HCT116 (cell line): Measurements from ENCODE around the gene APOE. TPM values are rescaled to one million over a fixed set of nuclear protein-coding genes. Genes with fewer than 3 reads are reported as not detected.

Experiments
- ATAC-seq: fragments of 200-7000 bp; cut with Tn5 transposase; 2 replicates; pipeline ENCODE4 v1.9.1; 2020; ENCODE audit warnings: mild to moderate bottlenecking, moderate library complexity
- BruUV-seq: library from RNA; stranded (reverse); fragments of 400-500 nt; replicated peaks from 2 replicates; lab custom pipeline; 2021; lab: Mats Ljungman, UMichigan
- CTCF ChIA-PET: fragments of 300-600 bp; sonication (Branson Sonifier 250); formaldehyde crosslinking; loops from one replicate; lab custom pipeline; 2021; ENCODE audit warnings: antibody characterized with exemption; lab: Charles Lee
- POLR2A ChIA-PET: fragments of 300-600, 350-600 bp; sonication (Branson Sonifier 250); formaldehyde crosslinking; loops from one replicate; lab custom pipeline; 2021; ENCODE audit warnings: antibody characterized with exemption; lab: Charles Lee
- RAD21 ChIA-PET, 2 experiments: fragments of 300-600 bp; sonication (Branson Sonifier 250); formaldehyde crosslinking; loops; one replicate each; lab custom pipeline; 2023; ENCODE audit warnings: low total read pairs in 2 of 2; ENCODE audit not compliant: uncharacterized antibody in 2 of 2, unreplicated experiment in 2 of 2, low non-redundant PET in 1 of 2; lab: Charles Lee
- DNase-seq: peaks from one replicate; pipeline ENCODE4 v3.0.0-alpha.2; 2010; ENCODE audit warnings: low read depth, low spot score
- H2AFZ ChIP-seq: fragments of 200-600 bp; shearing (Covaris generic), sonication (generic); 2 replicates; pipeline ENCODE4 v1.6.1; 2017; ENCODE audit warnings: low read depth, mixed run types, mixed read lengths, antibody characterized with exemption, low read length; ENCODE audit not compliant: poor library complexity, severe bottlenecking
- H3K27ac ChIP-seq: 2 replicates; pipeline ENCODE4 v1.5.1; 2012; ENCODE audit warnings: low read depth, low read length
- H3K27me3 ChIP-seq: fragments of 200-600 bp; sonication (generic); 2 replicates; pipeline ENCODE4 v1.6.1; 2016; ENCODE audit warnings: mixed run types, low read length, mixed read lengths; ENCODE audit not compliant: insufficient read depth
- H3K36me3 ChIP-seq, 2 experiments: fragments of 200-500 bp in 1 of 2; fragments of 200-600 bp in 1 of 2; sonication (Bioruptor generic) in 1 of 2; sonication (generic) in 1 of 2; 2 replicates each; pipeline versions ENCODE4 v1.5.1 to v1.6.1; 2014 to 2016; ENCODE audit warnings: low read length in 2 of 2, inconsistent platforms in 1 of 2, mixed read lengths in 1 of 2, mixed run types in 1 of 2; ENCODE audit not compliant: insufficient read depth in 2 of 2, control insufficient read depth in 1 of 2
- H3K4me1 ChIP-seq, 2 experiments: fragments of 200-600 bp in 1 of 2; sonication (generic) in 1 of 2; 2 replicates each; pipeline versions ENCODE4 v1.5.1 to v1.6.1; 2012 to 2017; ENCODE audit warnings: low read length in 2 of 2, inconsistent platforms in 1 of 2, mild to moderate bottlenecking in 1 of 2, mixed read lengths in 1 of 2, mixed run types in 1 of 2, moderate library complexity in 1 of 2; ENCODE audit not compliant: insufficient read depth in 2 of 2, control insufficient read depth in 1 of 2
- H3K4me2 ChIP-seq: fragments of 200-600 bp; sonication (generic); 2 replicates; pipeline ENCODE4 v1.6.1; 2017; ENCODE audit warnings: mixed run types, low read length, mixed read lengths
- H3K4me3 ChIP-seq, 2 experiments: fragments of 200-600 bp in 1 of 2; sonication (generic) in 1 of 2; replicated peaks in 1 of 2; 2 replicates each; pipeline ENCODE4 v1.5.1; 2011 to 2016; ENCODE audit warnings: low read length in 2 of 2, control low read depth in 1 of 2, low read depth in 1 of 2, mild to moderate bottlenecking in 1 of 2, mixed read lengths in 1 of 2, mixed run types in 1 of 2
- H3K79me2 ChIP-seq: fragments of 200-600 bp; sonication (generic); 2 replicates; pipeline ENCODE4 v1.6.1; 2017; ENCODE audit warnings: mild to moderate bottlenecking, mixed run types, low read length, moderate library complexity, mixed read lengths; ENCODE audit not compliant: insufficient read depth
- H3K9ac ChIP-seq: fragments of 200-600 bp; sonication (generic); 2 replicates; pipeline ENCODE4 v1.6.1; 2016; ENCODE audit warnings: low read length, mixed read lengths
- H3K9me2 ChIP-seq: fragments of 200-600 bp; sonication (generic), shearing (Covaris generic); 2 replicates; pipeline ENCODE4 v1.6.1; 2017; ENCODE audit warnings: mixed run types, mild to moderate bottlenecking, moderate library complexity; ENCODE audit not compliant: insufficient read depth
- H3K9me3 ChIP-seq, 2 experiments: fragments of 200-500 bp in 1 of 2; fragments of 200-600 bp in 1 of 2; sonication (Bioruptor generic) in 1 of 2; sonication (generic) in 1 of 2; 2 replicates each; pipeline ENCODE4 v1.6.1; 2014 to 2017; ENCODE audit warnings: low read length in 2 of 2, mixed read lengths in 2 of 2, inconsistent platforms in 1 of 2, low read depth in 1 of 2, mild to moderate bottlenecking in 1 of 2, mixed run types in 1 of 2, moderate library complexity in 1 of 2; ENCODE audit not compliant: control insufficient read depth in 1 of 2, insufficient read depth in 1 of 2
- H4K20me1 ChIP-seq: fragments of 200-600 bp; sonication (generic), shearing (Covaris generic); 2 replicates; pipeline ENCODE4 v1.6.1; 2017; ENCODE audit warnings: mixed run types, mild to moderate bottlenecking, moderate library complexity; ENCODE audit not compliant: insufficient read depth
- ATF3 ChIP-seq: IDR thresholded peaks from 2 replicates; pipeline ENCODE4 v1.6.1; 2012
- CBX3 ChIP-seq: IDR thresholded peaks from 2 replicates; pipeline ENCODE4 v1.6.1; 2012; ENCODE audit warnings: low read depth
- ELF1 ChIP-seq: IDR thresholded peaks from 2 replicates; pipeline ENCODE4 v1.6.1; 2012; ENCODE audit warnings: low read depth, borderline replicate concordance
- MAX ChIP-seq: IDR thresholded peaks from 2 replicates; pipeline ENCODE4 v1.6.1; 2012
- POLR2A ChIP-seq: IDR thresholded peaks from 2 replicates; pipeline ENCODE4 v1.7.0; 2011; ENCODE audit warnings: borderline replicate concordance; ENCODE audit not compliant: insufficient read depth, insufficient read length; ENCODE audit errors: extremely low read depth
- RAD21 ChIP-seq: IDR thresholded peaks from 2 replicates; pipeline ENCODE4 v1.6.1; 2012; ENCODE audit warnings: low read depth, mild to moderate bottlenecking
- SIN3A ChIP-seq: IDR thresholded peaks from 2 replicates; pipeline ENCODE4 v1.6.1; 2012; ENCODE audit warnings: low read depth
- SRF ChIP-seq: IDR thresholded peaks from 2 replicates; pipeline ENCODE4 v1.6.1; 2012; ENCODE audit warnings: low read depth
- YY1 ChIP-seq: IDR thresholded peaks from 2 replicates; pipeline ENCODE4 v1.6.1; 2011; ENCODE audit warnings: low read length, low read depth, moderate library complexity, mild to moderate bottlenecking; ENCODE audit not compliant: insufficient replicate concordance; ENCODE audit errors: extremely low read depth
- ZFX ChIP-seq: fragments of 450-650 bp; IDR thresholded peaks from 2 replicates; pipeline ENCODE4 v1.6.1; 2017
- ZNF274 ChIP-seq: fragments of 200-500 bp; sonication (Bioruptor generic); IDR thresholded peaks from 2 replicates; pipeline ENCODE4 v1.6.1; 2014; ENCODE audit warnings: mild to moderate bottlenecking, low read depth, low read length, inconsistent platforms
- intact Hi-C: fragments of 100-400 bp; cut with micrococcal nuclease; formaldehyde crosslinking; loops from 2 replicates; pipeline ENCODE4 v1.10.0; 2022
- total RNA-seq: library from RNA; stranded (reverse); gene quantifications from one replicate; pipeline ENCODE4 v1.2.1, GENCODE V29; 2021; ENCODE audit not compliant: unreplicated experiment
- TF ChIP-seq, protein P1 (sequence below): IDR thresholded peaks from 2 replicates; pipeline ENCODE4 v1.6.1; 2012; ENCODE audit warnings: low read depth
- TF ChIP-seq, protein P2 (sequence below), 3 experiments: fragments of 200-600 bp in 1 of 3; sonication (generic) in 1 of 3; IDR thresholded peaks in 2 of 3; conservative IDR thresholded peaks in 1 of 3; 2 replicates each; pipeline ENCODE4 v1.5.1; 2012 to 2017; ENCODE audit warnings: low read depth in 2 of 3, low read length in 2 of 3, antibody characterized with exemption in 1 of 3, borderline replicate concordance in 1 of 3, control low read depth in 1 of 3, mild to moderate bottlenecking in 1 of 3, mixed read lengths in 1 of 3, mixed run types in 1 of 3, moderate library complexity in 1 of 3; ENCODE audit not compliant: insufficient read depth in 1 of 3

Gene APOE
- total RNA-seq, 1 experiment from 2014 or later: 7.2 TPM

DNA sequence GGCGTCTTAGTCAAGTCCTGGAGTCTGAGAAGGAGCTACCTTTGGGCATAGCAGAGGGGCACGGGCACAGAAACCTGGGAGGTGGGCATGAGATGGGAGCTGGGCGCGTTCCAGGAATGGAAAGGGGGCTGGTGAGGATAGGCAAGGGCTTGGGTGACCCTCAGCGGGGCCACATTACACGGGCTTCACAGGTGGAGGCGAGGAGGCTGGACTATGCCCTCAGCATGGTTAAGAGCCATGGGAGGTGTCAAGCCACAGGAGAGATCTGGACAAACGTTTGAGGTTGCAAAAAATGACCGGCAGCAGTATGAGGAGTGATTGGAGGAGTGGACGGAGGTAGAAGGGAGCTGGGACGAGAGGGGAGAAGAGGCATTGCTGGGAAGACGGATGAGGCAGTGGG lies 38.0 kb upstream of the APOE start:
- ChIA-PET RAD21 (no interaction called here), CTCF (no interaction called here)
- Histone ChIP-seq H3K9me2 (no peaks in the 10 kb centered on the region), H3K9me3 (no peaks in the 10 kb centered on the region), H3K9ac (no peak overlapping the region)
- no peak for ATAC-seq
- TF ChIP-seq, protein P1, sequence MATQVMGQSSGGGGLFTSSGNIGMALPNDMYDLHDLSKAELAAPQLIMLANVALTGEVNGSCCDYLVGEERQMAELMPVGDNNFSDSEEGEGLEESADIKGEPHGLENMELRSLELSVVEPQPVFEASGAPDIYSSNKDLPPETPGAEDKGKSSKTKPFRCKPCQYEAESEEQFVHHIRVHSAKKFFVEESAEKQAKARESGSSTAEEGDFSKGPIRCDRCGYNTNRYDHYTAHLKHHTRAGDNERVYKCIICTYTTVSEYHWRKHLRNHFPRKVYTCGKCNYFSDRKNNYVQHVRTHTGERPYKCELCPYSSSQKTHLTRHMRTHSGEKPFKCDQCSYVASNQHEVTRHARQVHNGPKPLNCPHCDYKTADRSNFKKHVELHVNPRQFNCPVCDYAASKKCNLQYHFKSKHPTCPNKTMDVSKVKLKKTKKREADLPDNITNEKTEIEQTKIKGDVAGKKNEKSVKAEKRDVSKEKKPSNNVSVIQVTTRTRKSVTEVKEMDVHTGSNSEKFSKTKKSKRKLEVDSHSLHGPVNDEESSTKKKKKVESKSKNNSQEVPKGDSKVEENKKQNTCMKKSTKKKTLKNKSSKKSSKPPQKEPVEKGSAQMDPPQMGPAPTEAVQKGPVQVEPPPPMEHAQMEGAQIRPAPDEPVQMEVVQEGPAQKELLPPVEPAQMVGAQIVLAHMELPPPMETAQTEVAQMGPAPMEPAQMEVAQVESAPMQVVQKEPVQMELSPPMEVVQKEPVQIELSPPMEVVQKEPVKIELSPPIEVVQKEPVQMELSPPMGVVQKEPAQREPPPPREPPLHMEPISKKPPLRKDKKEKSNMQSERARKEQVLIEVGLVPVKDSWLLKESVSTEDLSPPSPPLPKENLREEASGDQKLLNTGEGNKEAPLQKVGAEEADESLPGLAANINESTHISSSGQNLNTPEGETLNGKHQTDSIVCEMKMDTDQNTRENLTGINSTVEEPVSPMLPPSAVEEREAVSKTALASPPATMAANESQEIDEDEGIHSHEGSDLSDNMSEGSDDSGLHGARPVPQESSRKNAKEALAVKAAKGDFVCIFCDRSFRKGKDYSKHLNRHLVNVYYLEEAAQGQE: no peak
- TF ChIP-seq, protein P2, sequence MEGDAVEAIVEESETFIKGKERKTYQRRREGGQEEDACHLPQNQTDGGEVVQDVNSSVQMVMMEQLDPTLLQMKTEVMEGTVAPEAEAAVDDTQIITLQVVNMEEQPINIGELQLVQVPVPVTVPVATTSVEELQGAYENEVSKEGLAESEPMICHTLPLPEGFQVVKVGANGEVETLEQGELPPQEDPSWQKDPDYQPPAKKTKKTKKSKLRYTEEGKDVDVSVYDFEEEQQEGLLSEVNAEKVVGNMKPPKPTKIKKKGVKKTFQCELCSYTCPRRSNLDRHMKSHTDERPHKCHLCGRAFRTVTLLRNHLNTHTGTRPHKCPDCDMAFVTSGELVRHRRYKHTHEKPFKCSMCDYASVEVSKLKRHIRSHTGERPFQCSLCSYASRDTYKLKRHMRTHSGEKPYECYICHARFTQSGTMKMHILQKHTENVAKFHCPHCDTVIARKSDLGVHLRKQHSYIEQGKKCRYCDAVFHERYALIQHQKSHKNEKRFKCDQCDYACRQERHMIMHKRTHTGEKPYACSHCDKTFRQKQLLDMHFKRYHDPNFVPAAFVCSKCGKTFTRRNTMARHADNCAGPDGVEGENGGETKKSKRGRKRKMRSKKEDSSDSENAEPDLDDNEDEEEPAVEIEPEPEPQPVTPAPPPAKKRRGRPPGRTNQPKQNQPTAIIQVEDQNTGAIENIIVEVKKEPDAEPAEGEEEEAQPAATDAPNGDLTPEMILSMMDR (IDR thresholded peaks at IDR 0.05 in 2 of 3, conservative IDR thresholded peaks at IDR 0.05 in 1 of 3; ENCODE audit: borderline replicate concordance in 1 of 3, insufficient read depth in 1 of 3, low read depth in 2 of 3, low read length in 2 of 3): no peak
- TF ChIP-seq ELF1 (no peak), CBX3 (no peak), YY1 (no peak), SIN3A (no peak), RAD21 (no peak), ZFX (no peak), SRF (no peak), ATF3 (no peak), ZNF274 (no peak), POLR2A (no peak), MAX (no peak)
- TF ChIP-seq, all 23 proteins: peak for 0
- H3K79me2 ChIP-seq: peaks cover 11% of the 10 kb centered on the region
- DNase-seq: no peak
- H3K4me2 ChIP-seq: peak overlapping the region; percentile 25
- POLR2A ChIA-PET: interaction anchor here (1.2 kb wide), 1 partner anchor 144 kb away, joined by 3 read pairs; no protein-coding TSS in a partner anchor
- no peaks in the 10 kb centered on the region for H4K20me1 ChIP-seq
- BruUV-seq: no TSS peak
- H3K27me3 ChIP-seq: no peaks in the 10 kb centered on the region
- 0 out of 2 replicates have a peak overlapping the region, but pooled peaks have one; percentile 17 for H3K27ac ChIP-seq
- intact Hi-C loops: no loop called here
- H2AFZ ChIP-seq: no peak overlapping the region
- peaks cover 17 to 36% of the 10 kb centered on the region in 2 experiments for H3K4me1 ChIP-seq
- H3K4me3 ChIP-seq: no peak overlapping the region
- H3K36me3 ChIP-seq: peaks cover 13 to 15% of the 10 kb centered on the region in 2 experiments; a peak in 3 of 4 replicates
